ENCODE results near the gene MRPS9. TPM values are rescaled to one million over a fixed set of nuclear protein-coding genes. Genes with fewer than 3 reads are reported as not detected.
A peak's percentile ranks its signal among the peaks of the same experiment; 100 is the strongest.

Gene MRPS9
- total and polyA plus RNA-seq, 2 donors (not counting 3 experiments of a cell fraction or from before 2014, with no cell fraction given): 14.5 to 23.9 TPM

- TF ChIP-seq MYC (IDR thresholded peaks at IDR 0.05; ENCODE audit: low read depth, low read length): no peak
- no peak for TF ChIP-seq GATA2 (IDR thresholded peaks at IDR 0.05; ENCODE audit: insufficient read depth, insufficient read length, low read depth, low read length)
- no peak for TF ChIP-seq FOS (IDR thresholded peaks at IDR 0.05; ENCODE audit: borderline replicate concordance, insufficient read depth, low read length)
- TF ChIP-seq MAX (IDR thresholded peaks at IDR 0.05; ENCODE audit: insufficient read depth, insufficient read length): no peak
- TF ChIP-seq POLR2AphosphoS5 (IDR thresholded peaks at IDR 0.05; ENCODE audit: insufficient read depth, low read depth, low read length): no peak
- no peak for TF ChIP-seq POLR2A (IDR thresholded peaks at IDR 0.05; ENCODE audit: low read depth, low read length)
- TF ChIP-seq CTCF (IDR thresholded peaks at IDR 0.05; ENCODE audit: extremely low read depth in 1 of 2, insufficient read depth in 1 of 2, low read depth in 1 of 2, low read length in 2 of 2): no peak
- no peak for TF ChIP-seq EZH2 (IDR thresholded peaks at IDR 0.05; ENCODE audit: borderline replicate concordance, low read depth, low read length, severe bottlenecking)
- no peak for TF ChIP-seq JUN (IDR thresholded peaks at IDR 0.05; ENCODE audit: borderline replicate concordance, insufficient read depth, insufficient read length, low read depth)
- intact Hi-C loops (cut with micrococcal nuclease): no loop called here
- POLR2A ChIA-PET: no interaction called here
Measured at GRCh38 chr2:105092797-105093196, 54.9 kb downstream of the MRPS9 start.

More at GRCh38 chr2:105092797-105093196, 54.9 kb downstream of the MRPS9 start:
- no peak for DNase-seq (ENCODE audit: low read depth, low spot score)
- Histone ChIP-seq H3K9me3 (replicated peaks; ENCODE audit: control insufficient read depth, insufficient read depth, low read length) (no peaks in the 10 kb centered on the region), H3K4me2 (ENCODE audit: insufficient read depth, low read length) (no peak overlapping the region), H3K27me3 (ENCODE audit: control insufficient read depth in 2 of 2, insufficient read depth in 2 of 2, low read length in 2 of 2) (no peaks in the 10 kb centered on the region), H3K4me3 (replicated peaks in 1 of 3; ENCODE audit: insufficient read depth in 1 of 3, low read depth in 1 of 3, low read length in 3 of 3) (no peak overlapping the region), H3K79me2 (ENCODE audit: control insufficient read depth, insufficient read depth, low read length) (no peaks in the 10 kb centered on the region), H3K36me3 (ENCODE audit: control insufficient read depth in 2 of 2, extremely low read depth in 1 of 2, insufficient read depth in 2 of 2, low read length in 2 of 2) (no peaks in the 10 kb centered on the region), H4K20me1 (replicated peaks; ENCODE audit: control insufficient read depth, extremely low read depth, insufficient read depth, low read length) (no peaks in the 10 kb centered on the region), H2AFZ (ENCODE audit: low read depth, low read length) (no peak overlapping the region), H3K9ac (replicated peaks; ENCODE audit: extremely low read depth, insufficient read depth, low read length) (no peak overlapping the region), H3K4me1 (ENCODE audit: control insufficient read depth, extremely low read depth, insufficient read depth, low read length) (no peaks in the 10 kb centered on the region), H3K27ac (ENCODE audit: insufficient read depth, low read depth, low read length) (no peak overlapping the region), H3K9me1 (replicated peaks; ENCODE audit: control insufficient read depth, extremely low read depth, insufficient read depth, low read length) (no peaks in the 10 kb centered on the region)
- dilution Hi-C loops (cut with MboI; ENCODE audit: extremely low pct_ligation_motif_present, low sequenced_read_pairs): no loop called here
- CTCF ChIA-PET: no interaction called here
- no TSS peak for BruUV-seq (replicated peaks)
- peak; percentile 68 for FAIRE-seq

Data from endothelial cell of umbilical vein (primary cell).